ENCODE data around the gene CCT2.
"Not testable (repeated sequence)": the region's sequence is repeated elsewhere in the genome, so short reads cannot be mapped to it uniquely, and the experiment has no call there.

Gene CCT2

DNA sequence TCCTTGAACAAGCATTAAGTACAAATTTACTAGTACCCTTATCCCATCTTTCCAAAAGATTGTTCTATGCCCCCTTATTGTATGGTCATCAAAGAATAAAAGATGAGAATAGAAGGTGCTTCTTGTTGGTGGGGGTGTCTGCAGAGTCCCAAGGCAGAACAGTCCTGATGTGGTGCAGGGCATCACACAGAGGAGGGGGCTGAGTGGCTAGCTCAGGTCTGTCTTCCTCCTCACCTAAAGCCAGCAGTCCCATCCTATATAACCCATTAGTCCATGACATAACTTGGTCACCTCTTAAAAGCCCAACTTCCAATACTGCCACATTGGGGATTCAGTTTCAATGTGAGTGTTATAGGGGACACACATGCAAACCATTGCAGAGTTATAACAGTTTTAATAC is 15.5 kb downstream of the CCT2 start:
- Histone ChIP-seq H2BK15ac (ENCODE audit: low read depth, poor library complexity, severe bottlenecking) (no peak overlapping the region), H3K18ac (ENCODE audit: low read depth in 1 of 2, low read length in 2 of 2) (no peak overlapping the region), H3K14ac (ENCODE audit: low read length in 2 of 2) (no peak overlapping the region), H3K9ac (ENCODE audit: low read length) (no peak overlapping the region), H3K4me3 (ENCODE audit: insufficient read depth in 1 of 2, low read depth in 1 of 2, low read length in 2 of 2) (no peak overlapping the region), H4K91ac (ENCODE audit: low read length) (no peak overlapping the region), H3K4me1 (ENCODE audit: control insufficient read depth, insufficient read depth, low read depth, low read length) (no peaks in the 10 kb centered on the region), H4K8ac (ENCODE audit: low read length) (no peak overlapping the region), H3K4me2 (ENCODE audit: low read length, poor library complexity, severe bottlenecking) (no peak overlapping the region), H2BK5ac (ENCODE audit: low read depth, low read length, poor library complexity, severe bottlenecking) (no peak overlapping the region), H3K79me1 (replicated peaks; ENCODE audit: low read length, poor library complexity, severe bottlenecking) (peaks cover 8% of the 10 kb centered on the region), H3K4ac (ENCODE audit: low read depth in 1 of 2, low read length in 2 of 2) (no peak overlapping the region), H3K36me3 (ENCODE audit: control insufficient read depth in 1 of 2, insufficient read depth in 2 of 2, low read depth in 1 of 2, low read length in 2 of 2) (peaks cover 18 to 78% of the 10 kb centered on the region in 2 experiments), H2BK120ac (ENCODE audit: low read depth, low read length) (no peak overlapping the region), H3K27me3 (ENCODE audit: control insufficient read depth in 1 of 2, insufficient read depth in 1 of 2, low read length in 2 of 2) (no peaks in the 10 kb centered on the region), H3K27ac (ENCODE audit: low read length, poor library complexity, severe bottlenecking) (no peak overlapping the region), H3K23ac (ENCODE audit: low read length in 2 of 2) (no peak overlapping the region), H2AFZ (ENCODE audit: low read depth, low read length) (no peak overlapping the region), H2BK12ac (ENCODE audit: low read length in 2 of 2) (no peak overlapping the region), H3K9me3 (ENCODE audit: control insufficient read depth, low read length) (no peaks in the 10 kb centered on the region), H2AK5ac (ENCODE audit: low read length, severe bottlenecking) (no peak overlapping the region)
- no peak for DNase-seq

DNA sequence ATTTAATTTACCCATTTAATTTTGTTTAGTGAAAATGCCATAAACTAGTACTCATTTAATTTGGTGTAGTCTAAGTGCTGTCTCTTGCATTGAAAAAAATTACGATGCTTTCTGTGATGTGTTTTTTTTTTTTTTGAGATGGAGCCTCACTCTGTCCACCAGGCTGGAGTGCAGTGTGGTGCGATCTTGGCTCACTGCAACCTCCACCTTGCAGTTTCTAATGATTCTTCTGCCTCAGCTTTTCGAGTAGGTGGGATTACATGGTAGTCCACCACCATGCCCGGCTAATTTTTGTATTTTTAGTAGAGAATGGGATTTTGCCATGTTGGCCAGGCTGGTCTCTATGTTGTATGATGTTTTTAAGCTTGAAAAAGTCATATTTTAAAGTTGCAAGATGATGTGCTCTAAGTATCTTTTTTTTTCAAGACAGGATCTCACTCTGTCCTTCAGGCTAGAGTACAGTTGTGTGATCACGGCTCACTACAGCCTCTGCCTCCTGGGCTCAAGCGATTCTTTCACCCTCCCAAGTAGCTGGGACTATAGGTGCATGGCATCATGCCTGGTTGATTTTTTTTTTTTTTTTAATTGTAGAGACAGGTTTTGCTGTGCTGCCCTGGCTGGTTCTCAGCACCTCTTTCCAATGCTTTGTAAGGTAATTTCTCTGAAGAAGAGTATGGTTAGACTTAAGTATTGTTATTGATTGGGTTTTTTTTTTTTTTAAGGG is 16.9 kb downstream of the CCT2 start:
- Histone ChIP-seq H3K4me1 (ENCODE audit: control insufficient read depth, insufficient read depth, low read depth, low read length) (no peaks in the 10 kb centered on the region), H4K8ac (ENCODE audit: low read length) (no peak overlapping the region), H3K23ac (ENCODE audit: low read length in 2 of 2) (no peak overlapping the region), H3K4ac (ENCODE audit: low read depth in 1 of 2, low read length in 2 of 2) (no peak overlapping the region), H3K9ac (ENCODE audit: low read length) (no peak overlapping the region), H3K79me1 (replicated peaks; ENCODE audit: low read length, poor library complexity, severe bottlenecking) (peaks cover 5% of the 10 kb centered on the region), H2BK15ac (ENCODE audit: low read depth, poor library complexity, severe bottlenecking) (no peak overlapping the region), H2BK12ac (ENCODE audit: low read length in 2 of 2) (no peak overlapping the region), H2BK5ac (ENCODE audit: low read depth, low read length, poor library complexity, severe bottlenecking) (no peak overlapping the region), H3K36me3 (ENCODE audit: control insufficient read depth in 1 of 2, insufficient read depth in 2 of 2, low read depth in 1 of 2, low read length in 2 of 2) (peaks cover 18 to 64% of the 10 kb centered on the region in 2 experiments), H2AFZ (ENCODE audit: low read depth, low read length) (no peak overlapping the region), H2AK5ac (ENCODE audit: low read length, severe bottlenecking) (no peak overlapping the region), H2BK120ac (ENCODE audit: low read depth, low read length) (no peak overlapping the region), H3K14ac (ENCODE audit: low read length in 2 of 2) (no peak overlapping the region), H3K27ac (ENCODE audit: low read length, poor library complexity, severe bottlenecking) (no peak overlapping the region), H3K4me2 (ENCODE audit: low read length, poor library complexity, severe bottlenecking) (no peak overlapping the region), H3K18ac (ENCODE audit: low read depth in 1 of 2, low read length in 2 of 2) (no peak overlapping the region), H3K27me3 (ENCODE audit: control insufficient read depth in 1 of 2, insufficient read depth in 1 of 2, low read length in 2 of 2) (no peaks in the 10 kb centered on the region), H3K9me3 (ENCODE audit: control insufficient read depth, low read length) (no peaks in the 10 kb centered on the region), H4K91ac (ENCODE audit: low read length) (no peak overlapping the region), H3K4me3 (ENCODE audit: insufficient read depth in 1 of 2, low read depth in 1 of 2, low read length in 2 of 2) (no peak overlapping the region)
- DNase-seq, result no peak
- 94% methylated on average over 6 of the region's 6 CpGs for WGBS

DNA sequence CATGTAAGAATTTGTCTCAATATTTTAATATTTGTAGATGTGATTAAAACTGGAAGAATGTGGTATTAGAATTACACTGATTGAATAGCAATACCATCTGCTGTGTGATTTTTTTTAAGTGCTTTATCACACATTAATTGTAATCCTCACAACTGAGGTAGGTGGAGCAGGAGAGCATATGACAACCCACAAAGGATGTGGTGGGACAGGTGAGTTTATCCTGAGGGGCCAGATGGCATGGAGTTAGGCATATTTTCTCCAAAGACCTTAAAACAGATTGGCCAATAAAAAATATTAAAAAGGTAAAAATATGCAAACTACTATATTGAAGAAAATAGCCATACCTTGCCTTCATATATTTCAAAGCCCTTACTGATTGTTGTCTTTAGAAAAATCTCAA is 17.7 kb downstream of the CCT2 start:
- Histone ChIP-seq H2BK12ac (ENCODE audit: low read length in 2 of 2) (no peak overlapping the region), H3K36me3 (ENCODE audit: control insufficient read depth in 1 of 2, insufficient read depth in 2 of 2, low read depth in 1 of 2, low read length in 2 of 2) (peaks cover 18 to 56% of the 10 kb centered on the region in 2 experiments), H4K8ac (ENCODE audit: low read length) (no peak overlapping the region), H2BK15ac (ENCODE audit: low read depth, poor library complexity, severe bottlenecking) (no peak overlapping the region), H3K4me2 (ENCODE audit: low read length, poor library complexity, severe bottlenecking) (no peak overlapping the region), H3K9ac (ENCODE audit: low read length) (no peak overlapping the region), H2BK5ac (ENCODE audit: low read depth, low read length, poor library complexity, severe bottlenecking) (no peak overlapping the region), H2BK120ac (ENCODE audit: low read depth, low read length) (no peak overlapping the region), H3K18ac (ENCODE audit: low read depth in 1 of 2, low read length in 2 of 2) (no peak overlapping the region), H3K4ac (ENCODE audit: low read depth in 1 of 2, low read length in 2 of 2) (no peak overlapping the region), H4K91ac (ENCODE audit: low read length) (no peak overlapping the region), H3K79me1 (replicated peaks; ENCODE audit: low read length, poor library complexity, severe bottlenecking) (peaks cover 4% of the 10 kb centered on the region), H3K27me3 (ENCODE audit: control insufficient read depth in 1 of 2, insufficient read depth in 1 of 2, low read length in 2 of 2) (no peaks in the 10 kb centered on the region), H3K27ac (ENCODE audit: low read length, poor library complexity, severe bottlenecking) (no peak overlapping the region), H3K4me1 (ENCODE audit: control insufficient read depth, insufficient read depth, low read depth, low read length) (no peaks in the 10 kb centered on the region), H3K4me3 (ENCODE audit: insufficient read depth in 1 of 2, low read depth in 1 of 2, low read length in 2 of 2) (no peak overlapping the region), H2AK5ac (ENCODE audit: low read length, severe bottlenecking) (no peak overlapping the region), H3K9me3 (ENCODE audit: control insufficient read depth, low read length) (no peaks in the 10 kb centered on the region), H2AFZ (ENCODE audit: low read depth, low read length) (no peak overlapping the region), H3K23ac (ENCODE audit: low read length in 2 of 2) (no peak overlapping the region), H3K14ac (ENCODE audit: low read length in 2 of 2) (no peak overlapping the region)
- DNase-seq, result no peak

DNA sequence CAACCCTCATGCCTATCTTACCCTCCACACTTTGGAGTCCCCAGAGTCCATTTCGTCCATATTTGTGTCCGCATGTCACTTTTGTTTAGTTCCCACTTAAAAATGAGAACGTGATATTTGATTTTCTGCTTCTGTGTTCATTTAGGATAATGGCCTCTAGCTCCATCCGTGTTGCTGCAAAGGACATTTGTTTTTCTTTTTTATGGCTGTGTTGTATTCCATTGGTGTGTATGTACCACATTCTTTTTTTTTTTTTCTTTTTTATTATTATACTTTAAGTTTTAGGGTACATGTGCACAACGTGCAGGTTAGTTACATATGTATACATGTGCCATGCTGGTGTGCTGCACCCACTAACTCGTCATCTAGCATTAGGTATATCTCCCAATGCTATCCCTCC is 18.3 kb downstream of the CCT2 start:
- H4K91ac ChIP-seq (ENCODE audit: low read length); H2AK5ac ChIP-seq (ENCODE audit: low read length, severe bottlenecking); H3K79me1 ChIP-seq (replicated peaks; ENCODE audit: low read length, poor library complexity, severe bottlenecking); H2BK15ac ChIP-seq (ENCODE audit: low read depth, poor library complexity, severe bottlenecking); H3K9ac ChIP-seq (ENCODE audit: low read length); H3K27me3 ChIP-seq (ENCODE audit: control insufficient read depth in 1 of 2, insufficient read depth in 1 of 2, low read length in 2 of 2); H4K8ac ChIP-seq (ENCODE audit: low read length); H3K9me3 ChIP-seq (ENCODE audit: control insufficient read depth, low read length); H3K27ac ChIP-seq (ENCODE audit: low read length, poor library complexity, severe bottlenecking); H2BK120ac ChIP-seq (ENCODE audit: low read depth, low read length); H2BK5ac ChIP-seq (ENCODE audit: low read depth, low read length, poor library complexity, severe bottlenecking); H3K4me3 ChIP-seq (ENCODE audit: insufficient read depth in 1 of 2, low read depth in 1 of 2, low read length in 2 of 2); DNase-seq; H2BK12ac ChIP-seq (ENCODE audit: low read length in 2 of 2); H3K4ac ChIP-seq (ENCODE audit: low read depth in 1 of 2, low read length in 2 of 2); H3K4me1 ChIP-seq (ENCODE audit: control insufficient read depth, insufficient read depth, low read depth, low read length); H3K23ac ChIP-seq (ENCODE audit: low read length in 2 of 2); H3K14ac ChIP-seq (ENCODE audit: low read length in 2 of 2); H2AFZ ChIP-seq (ENCODE audit: low read depth, low read length); H3K18ac ChIP-seq (ENCODE audit: low read depth in 1 of 2, low read length in 2 of 2); H3K4me2 ChIP-seq (ENCODE audit: low read length, poor library complexity, severe bottlenecking): not testable (repeated sequence)
- WGBS, result 94% methylated on average over 3 of the region's 6 CpGs
- peaks cover 15 to 50% of the 10 kb centered on the region in 2 experiments for H3K36me3 ChIP-seq (ENCODE audit: control insufficient read depth in 1 of 2, insufficient read depth in 2 of 2, low read depth in 1 of 2, low read length in 2 of 2)
